Progenitor cell of endocrine pancreas (in vitro differentiated cells): Measurements from ENCODE around the gene WEE1. TPM values are rescaled to one million over a fixed set of nuclear protein-coding genes. Genes with fewer than 3 reads are reported as not detected.

Source experiments
- DNase-seq: peaks from one replicate; pipeline ENCODE4 v3.0.0; 2021; ENCODE audit warnings: low spot score; ENCODE audit not compliant: unreplicated experiment
- H3K27ac Mint-ChIP-seq: 2 replicates; pipeline ENCODE4 v1.8.0; 2021; ENCODE audit warnings: mild to moderate bottlenecking, moderate library complexity, mixed read lengths
- H3K27me3 Mint-ChIP-seq: 2 replicates; pipeline ENCODE4 v1.8.0; 2021; ENCODE audit warnings: mixed read lengths
- H3K36me3 Mint-ChIP-seq: 2 replicates; pipeline ENCODE4 v1.8.0; 2022; ENCODE audit warnings: mixed read lengths; ENCODE audit not compliant: insufficient read depth
- H3K4me1 Mint-ChIP-seq: 2 replicates; pipeline ENCODE4 v1.8.0; 2021; ENCODE audit warnings: low read depth, mixed read lengths
- H3K4me3 Mint-ChIP-seq: 2 replicates; pipeline ENCODE4 v1.8.0; 2021; ENCODE audit warnings: low read depth, mild to moderate bottlenecking, moderate library complexity, mixed read lengths
- H3K9me3 Mint-ChIP-seq: 2 replicates; pipeline ENCODE4 v1.8.0; 2021; ENCODE audit warnings: low read depth, mixed read lengths
- total RNA-seq: library from RNA; stranded (reverse); gene quantifications from 2 replicates; pipeline ENCODE4 v1.2.1, GENCODE V29; 2021
- TF ChIP-seq, protein P1 (sequence below): fragments of 200-600 bp; sonication (generic); IDR thresholded peaks from one replicate; pipeline ENCODE4 v1.5.0; 2021; ENCODE audit warnings: antibody characterized with exemption, mild to moderate bottlenecking; ENCODE audit not compliant: unreplicated experiment

The WEE1 gene
- total RNA-seq, 1 donor from 2014 or later = 154 TPM

DNA sequence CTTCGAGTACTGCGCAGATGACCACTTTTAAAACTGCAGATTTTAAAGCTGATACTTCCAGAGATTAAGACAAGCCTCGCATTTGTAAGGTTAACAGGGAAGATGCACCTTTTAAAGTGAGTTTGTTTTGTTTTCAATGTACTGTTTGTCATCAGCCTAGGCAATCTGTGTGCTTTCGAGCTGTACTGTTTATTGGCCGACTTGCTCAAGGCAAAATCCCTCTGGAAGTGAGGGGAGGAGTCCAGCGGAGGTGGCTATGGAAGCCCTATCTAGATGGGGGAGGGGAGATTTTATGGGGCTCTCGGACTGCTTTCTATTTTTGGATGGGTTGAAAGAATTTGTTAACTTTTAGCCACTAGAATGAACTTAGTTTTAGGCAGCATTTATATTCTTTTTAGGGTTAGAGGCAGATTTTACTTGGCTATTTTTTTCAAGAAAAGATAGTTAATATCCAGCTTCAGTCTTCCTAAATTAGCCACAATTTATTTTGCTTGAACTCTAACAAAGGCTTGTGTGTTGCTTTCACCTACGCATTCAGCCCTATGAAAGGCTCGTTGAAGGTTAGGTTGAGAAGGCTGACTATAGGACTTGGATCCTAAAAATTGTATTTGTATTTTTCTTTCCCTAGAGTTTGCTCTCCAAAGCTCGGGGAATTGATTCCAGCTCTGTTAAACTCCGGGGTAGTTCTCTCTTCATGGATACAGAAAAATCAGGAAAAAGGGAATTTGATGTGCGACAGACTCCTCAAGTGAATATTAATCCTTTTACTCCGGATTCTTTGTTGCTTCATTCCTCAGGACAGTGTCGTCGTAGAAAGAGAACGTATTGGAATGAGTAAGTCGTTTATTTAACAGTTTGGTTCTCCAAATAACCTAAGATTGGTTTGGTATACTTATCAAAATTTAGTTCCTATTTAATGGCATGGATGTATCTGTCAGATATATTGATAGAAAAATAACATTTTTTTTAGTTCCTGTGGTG is 2.1 kb downstream of the WEE1 start:
- no peaks in the 10 kb centered on the region for H3K9me3 Mint-ChIP-seq
- H3K36me3 Mint-ChIP-seq = peaks cover 33% of the 10 kb centered on the region
- H3K27me3 Mint-ChIP-seq = no peaks in the 10 kb centered on the region
- TF ChIP-seq, protein P1, sequence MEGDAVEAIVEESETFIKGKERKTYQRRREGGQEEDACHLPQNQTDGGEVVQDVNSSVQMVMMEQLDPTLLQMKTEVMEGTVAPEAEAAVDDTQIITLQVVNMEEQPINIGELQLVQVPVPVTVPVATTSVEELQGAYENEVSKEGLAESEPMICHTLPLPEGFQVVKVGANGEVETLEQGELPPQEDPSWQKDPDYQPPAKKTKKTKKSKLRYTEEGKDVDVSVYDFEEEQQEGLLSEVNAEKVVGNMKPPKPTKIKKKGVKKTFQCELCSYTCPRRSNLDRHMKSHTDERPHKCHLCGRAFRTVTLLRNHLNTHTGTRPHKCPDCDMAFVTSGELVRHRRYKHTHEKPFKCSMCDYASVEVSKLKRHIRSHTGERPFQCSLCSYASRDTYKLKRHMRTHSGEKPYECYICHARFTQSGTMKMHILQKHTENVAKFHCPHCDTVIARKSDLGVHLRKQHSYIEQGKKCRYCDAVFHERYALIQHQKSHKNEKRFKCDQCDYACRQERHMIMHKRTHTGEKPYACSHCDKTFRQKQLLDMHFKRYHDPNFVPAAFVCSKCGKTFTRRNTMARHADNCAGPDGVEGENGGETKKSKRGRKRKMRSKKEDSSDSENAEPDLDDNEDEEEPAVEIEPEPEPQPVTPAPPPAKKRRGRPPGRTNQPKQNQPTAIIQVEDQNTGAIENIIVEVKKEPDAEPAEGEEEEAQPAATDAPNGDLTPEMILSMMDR = no peak
- peak overlapping the region; percentile 93 for H3K4me3 Mint-ChIP-seq
- H3K4me1 Mint-ChIP-seq = peaks cover 42% of the 10 kb centered on the region
- DNase-seq = no peak
- peak overlapping the region; percentile 98 for H3K27ac Mint-ChIP-seq

DNA sequence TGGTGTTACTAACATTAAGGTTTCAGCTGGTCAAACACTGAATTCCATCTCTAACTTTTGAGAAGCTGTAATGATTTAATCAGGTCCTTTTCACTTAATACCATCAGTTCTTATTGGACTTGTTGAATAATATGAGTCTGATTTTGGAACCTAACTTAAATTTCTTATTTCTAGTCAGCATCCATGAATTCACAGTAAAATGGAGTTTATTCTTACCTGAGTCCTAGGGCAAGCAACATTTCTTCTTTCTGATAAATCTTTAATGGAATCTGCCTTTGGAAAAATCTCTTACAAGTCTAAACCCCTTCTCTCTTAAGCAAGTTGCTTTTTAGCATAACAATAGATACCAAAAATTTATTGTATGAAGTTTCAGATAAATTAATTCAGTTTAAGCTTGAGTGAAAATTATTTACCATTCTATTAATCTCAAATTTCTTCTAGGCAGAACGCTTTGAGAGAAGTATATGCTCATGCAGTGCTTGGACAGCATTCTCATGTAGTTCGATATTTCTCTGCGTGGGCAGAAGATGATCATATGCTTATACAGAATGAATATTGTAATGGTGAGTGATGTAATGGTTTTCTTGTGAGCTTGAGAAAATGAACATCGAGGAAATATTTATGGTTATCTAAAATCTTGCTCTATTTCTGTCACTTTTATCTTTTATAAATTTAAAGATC is 3.4 kb downstream of the WEE1 start:
- peaks cover 32% of the 10 kb centered on the region for H3K4me1 Mint-ChIP-seq
- peaks cover 46% of the 10 kb centered on the region for H3K36me3 Mint-ChIP-seq
- H3K4me3 Mint-ChIP-seq = peak overlapping the region; percentile 93
- TF ChIP-seq, protein P1 = no peak
- no peaks in the 10 kb centered on the region for H3K27me3 Mint-ChIP-seq
- H3K9me3 Mint-ChIP-seq = no peaks in the 10 kb centered on the region
- peak overlapping the region; percentile 87 for H3K27ac Mint-ChIP-seq
- no peak for DNase-seq

DNA sequence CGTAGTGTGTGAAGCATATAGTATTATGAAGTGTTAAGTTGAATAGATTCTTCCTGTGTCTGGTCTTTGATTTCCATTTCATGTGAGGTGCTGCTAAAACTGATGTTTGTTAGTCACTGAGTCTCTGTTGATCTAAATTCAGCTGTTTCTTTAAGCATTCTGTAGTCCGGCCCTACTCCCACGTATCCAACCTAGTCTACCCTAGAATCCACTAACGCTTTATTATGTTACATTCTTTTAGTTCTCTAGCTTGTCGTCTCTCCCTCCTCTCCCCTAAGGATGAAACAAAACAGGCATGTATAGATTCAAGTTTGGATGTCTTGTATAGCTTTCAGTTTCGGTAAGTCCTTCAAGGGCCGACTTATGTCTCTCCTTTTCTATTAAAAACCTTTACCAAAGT is 4.1 kb downstream of the WEE1 start:
- peaks cover 52% of the 10 kb centered on the region for H3K36me3 Mint-ChIP-seq
- TF ChIP-seq, protein P1 = no peak
- H3K9me3 Mint-ChIP-seq = no peaks in the 10 kb centered on the region
- no peaks in the 10 kb centered on the region for H3K27me3 Mint-ChIP-seq
- H3K27ac Mint-ChIP-seq = peak overlapping the region; percentile 48
- peak overlapping the region; percentile 93 for H3K4me3 Mint-ChIP-seq
- peaks cover 27% of the 10 kb centered on the region for H3K4me1 Mint-ChIP-seq
- no peak for DNase-seq

DNA sequence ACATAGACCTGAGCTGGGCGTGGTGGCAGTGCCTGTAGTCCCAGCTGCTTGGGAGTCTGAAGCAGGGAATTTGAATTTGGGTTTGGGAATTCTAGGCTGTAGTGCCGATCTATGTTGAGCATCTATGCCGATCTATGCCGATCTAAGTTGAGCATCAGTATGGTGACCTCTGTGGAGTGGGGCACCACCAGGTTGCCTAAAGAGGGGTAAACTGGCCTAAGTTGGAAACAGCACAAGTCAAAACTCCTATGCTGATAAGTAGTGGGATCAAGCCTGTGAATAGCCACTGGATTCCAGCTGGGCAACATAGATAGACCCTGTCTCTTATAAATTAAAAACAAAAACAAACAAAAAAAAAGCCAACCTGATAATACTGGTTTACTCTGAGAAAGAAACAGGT is 7.4 kb downstream of the WEE1 start:
- no peak for DNase-seq
- Mint-ChIP-seq H3K27ac (peak overlapping the region; percentile 81), H3K9me3 (no peaks in the 10 kb centered on the region), H3K27me3 (no peaks in the 10 kb centered on the region), H3K36me3 (peaks cover 56% of the 10 kb centered on the region), H3K4me1 (peaks cover 25% of the 10 kb centered on the region), H3K4me3 (no peak overlapping the region)
- TF ChIP-seq, protein P1 = no peak

DNA sequence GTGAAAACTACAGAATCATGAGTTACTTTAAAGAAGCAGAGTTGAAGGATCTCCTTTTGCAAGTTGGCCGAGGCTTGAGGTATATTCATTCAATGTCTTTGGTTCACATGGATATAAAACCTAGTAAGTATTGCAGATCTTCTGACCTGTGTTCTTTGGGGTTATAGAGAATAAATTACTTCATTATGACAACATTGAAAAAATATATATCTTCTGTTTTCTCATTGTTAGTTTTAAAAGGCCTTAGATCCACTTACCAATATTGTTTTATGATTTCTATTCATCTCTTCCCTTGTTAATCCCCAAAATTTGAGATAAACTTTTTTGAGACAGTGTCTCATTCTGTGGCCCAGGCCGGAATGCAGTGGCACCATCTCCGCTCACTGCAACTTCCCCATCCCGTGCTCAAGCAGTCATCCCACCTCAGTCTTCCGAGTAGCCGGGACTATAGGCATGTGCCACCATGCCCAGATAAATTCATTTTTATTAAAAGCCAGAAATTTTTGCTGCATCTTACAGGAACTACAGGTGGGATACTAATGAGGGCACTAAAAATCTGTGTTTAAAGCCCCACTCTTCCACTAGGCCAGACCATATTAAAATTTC is 8.2 kb downstream of the WEE1 start:
- H3K27ac Mint-ChIP-seq = peak overlapping the region; percentile 51
- H3K4me3 Mint-ChIP-seq = no peak overlapping the region
- TF ChIP-seq, protein P1 = no peak

More for the DNA sequence above, 8.2 kb downstream of the WEE1 start:
- H3K27me3 Mint-ChIP-seq = no peaks in the 10 kb centered on the region
- H3K9me3 Mint-ChIP-seq = no peaks in the 10 kb centered on the region
- DNase-seq = no peak
- H3K36me3 Mint-ChIP-seq = peaks cover 57% of the 10 kb centered on the region
- peaks cover 20% of the 10 kb centered on the region for H3K4me1 Mint-ChIP-seq
